Lower lobe of right lung (tissue), 2 donors: ENCODE data around the gene SFXN2. TPM values are rescaled to one million over a fixed set of nuclear protein-coding genes. Genes with fewer than 3 reads are reported as not detected.

Experiments
- ATAC-seq, 2 donors: fragments of 200-7000 bp; cut with Tn5 transposase; one replicate each; pipeline ENCODE4 v1.9.1; 2020 to 2022; ENCODE audit warnings: mild to moderate bottlenecking in 2 of 2, moderate library complexity in 2 of 2
- DNase-seq: peaks from one replicate; pipeline ENCODE4 v3.0.0-alpha.2; 2020
- H3K27ac ChIP-seq: fragments of 200-600 bp; one replicate; pipeline ENCODE4 v1.8.0; 2022
- H3K27me3 ChIP-seq: fragments of 200-600 bp; one replicate; pipeline ENCODE4 v1.8.0; 2022; ENCODE audit warnings: low read depth
- H3K36me3 ChIP-seq: fragments of 200-600 bp; one replicate; pipeline ENCODE4 v1.8.0; 2022; ENCODE audit warnings: mild to moderate bottlenecking
- H3K4me1 ChIP-seq: fragments of 200-600 bp; one replicate; pipeline ENCODE4 v1.8.0; 2022
- H3K4me3 ChIP-seq: fragments of 200-600 bp; one replicate; pipeline ENCODE4 v1.8.0; 2022; ENCODE audit warnings: mild to moderate bottlenecking
- H3K9me3 ChIP-seq: fragments of 200-600 bp; one replicate; pipeline ENCODE4 v1.8.0; 2022
- intact Hi-C: fragments of 100-400 bp; cut with DNase I; formaldehyde crosslinking; loops from one replicate; pipeline ENCODE4 v1.11.0; 2022
- total RNA-seq: library from RNA; stranded (reverse); fragmentation: NEBNext Ultra II Directional; extraction: Animal tissue kit (Norgen Biotek cat#: 25700); gene quantifications from one replicate; pipeline ENCODE4 v1.2.1, GENCODE V29; 2021
- TF ChIP-seq, protein P1 (sequence below): fragments of 200-600 bp; IDR thresholded peaks from one replicate; pipeline ENCODE4 v1.8.0; 2022; ENCODE audit warnings: antibody characterized with exemption, mild to moderate bottlenecking
- donor health status: DM: no; HTN: yes; CAD: no; lungs with severe emphysema.

Gene SFXN2
- total RNA-seq, 1 donor from 2014 or later, result 10.0 TPM

DNA sequence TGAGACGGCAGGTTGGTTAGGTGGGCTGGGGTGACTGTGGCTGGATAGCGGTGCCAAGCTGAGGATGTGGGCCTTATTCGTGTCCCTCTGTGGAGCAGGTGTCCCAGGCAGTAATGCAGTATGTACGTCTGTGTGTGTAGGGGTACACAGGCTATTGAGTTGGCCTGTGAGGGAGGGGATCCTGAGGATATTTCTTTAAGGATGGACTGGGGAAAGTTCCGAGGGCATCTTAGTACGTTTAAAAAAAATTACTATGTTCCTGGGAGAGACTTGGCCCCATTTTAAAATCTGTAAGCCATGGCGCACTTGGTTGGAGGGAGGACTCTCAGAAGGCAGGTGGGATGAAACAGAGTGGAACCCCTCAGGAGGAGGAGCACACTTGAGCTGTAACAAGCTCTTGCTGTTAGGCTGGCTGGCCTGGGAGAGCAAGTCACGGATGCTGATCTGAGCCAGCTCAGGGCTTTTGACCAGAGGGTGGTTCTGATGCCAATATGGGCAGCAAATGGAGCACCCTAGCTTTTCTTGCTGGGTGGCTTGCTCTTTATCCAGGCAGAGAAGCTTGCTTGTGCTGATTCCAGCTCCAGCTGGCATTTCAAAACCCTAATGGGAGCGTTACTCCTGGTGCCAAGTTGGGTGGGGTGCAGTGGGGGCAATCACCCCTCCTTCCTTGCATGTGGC is 30.1 kb downstream of the SFXN2 start:
- ATAC-seq (peak; percentile 41 to 53), DNase-seq (no peak)
- intact Hi-C loops, result no loop called here
- TF ChIP-seq, protein P1, sequence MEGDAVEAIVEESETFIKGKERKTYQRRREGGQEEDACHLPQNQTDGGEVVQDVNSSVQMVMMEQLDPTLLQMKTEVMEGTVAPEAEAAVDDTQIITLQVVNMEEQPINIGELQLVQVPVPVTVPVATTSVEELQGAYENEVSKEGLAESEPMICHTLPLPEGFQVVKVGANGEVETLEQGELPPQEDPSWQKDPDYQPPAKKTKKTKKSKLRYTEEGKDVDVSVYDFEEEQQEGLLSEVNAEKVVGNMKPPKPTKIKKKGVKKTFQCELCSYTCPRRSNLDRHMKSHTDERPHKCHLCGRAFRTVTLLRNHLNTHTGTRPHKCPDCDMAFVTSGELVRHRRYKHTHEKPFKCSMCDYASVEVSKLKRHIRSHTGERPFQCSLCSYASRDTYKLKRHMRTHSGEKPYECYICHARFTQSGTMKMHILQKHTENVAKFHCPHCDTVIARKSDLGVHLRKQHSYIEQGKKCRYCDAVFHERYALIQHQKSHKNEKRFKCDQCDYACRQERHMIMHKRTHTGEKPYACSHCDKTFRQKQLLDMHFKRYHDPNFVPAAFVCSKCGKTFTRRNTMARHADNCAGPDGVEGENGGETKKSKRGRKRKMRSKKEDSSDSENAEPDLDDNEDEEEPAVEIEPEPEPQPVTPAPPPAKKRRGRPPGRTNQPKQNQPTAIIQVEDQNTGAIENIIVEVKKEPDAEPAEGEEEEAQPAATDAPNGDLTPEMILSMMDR, result no peak
- Histone ChIP-seq H3K27me3 (no peaks in the 10 kb centered on the region), H3K9me3 (no peaks in the 10 kb centered on the region), H3K36me3 (no peaks in the 10 kb centered on the region), H3K4me1 (peaks cover 21% of the 10 kb centered on the region), H3K27ac (peak overlapping the region; percentile 88), H3K4me3 (peak overlapping the region; percentile 89)

DNA sequence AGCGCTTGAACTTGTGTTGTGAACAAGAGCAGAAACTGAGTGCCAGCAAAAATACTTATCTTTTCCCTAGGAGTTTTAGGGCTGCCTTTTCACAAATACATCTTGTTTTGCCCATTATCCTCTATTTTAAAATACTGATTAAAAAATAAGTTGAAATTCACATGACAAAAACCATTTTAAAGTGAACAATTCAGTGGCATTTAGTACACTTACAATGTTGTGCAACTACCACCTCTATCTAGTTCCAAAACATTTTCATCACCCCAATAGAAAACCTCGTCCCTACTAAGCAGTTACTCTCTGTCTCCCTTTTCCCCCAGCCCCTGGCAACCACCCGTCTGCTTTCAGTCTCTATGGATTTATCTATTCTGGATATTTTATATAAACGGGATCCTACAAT is 30.7 kb downstream of the SFXN2 start:
- Histone ChIP-seq H3K36me3 (no peaks in the 10 kb centered on the region), H3K4me1 (peaks cover 20% of the 10 kb centered on the region), H3K9me3 (no peaks in the 10 kb centered on the region), H3K27ac (peak overlapping the region; percentile 88), H3K4me3 (peak overlapping the region; percentile 89), H3K27me3 (no peaks in the 10 kb centered on the region)
- TF ChIP-seq, protein P1, result no peak
- intact Hi-C loops, result no loop called here
- no peak for DNase-seq
- ATAC-seq, result no peak

DNA sequence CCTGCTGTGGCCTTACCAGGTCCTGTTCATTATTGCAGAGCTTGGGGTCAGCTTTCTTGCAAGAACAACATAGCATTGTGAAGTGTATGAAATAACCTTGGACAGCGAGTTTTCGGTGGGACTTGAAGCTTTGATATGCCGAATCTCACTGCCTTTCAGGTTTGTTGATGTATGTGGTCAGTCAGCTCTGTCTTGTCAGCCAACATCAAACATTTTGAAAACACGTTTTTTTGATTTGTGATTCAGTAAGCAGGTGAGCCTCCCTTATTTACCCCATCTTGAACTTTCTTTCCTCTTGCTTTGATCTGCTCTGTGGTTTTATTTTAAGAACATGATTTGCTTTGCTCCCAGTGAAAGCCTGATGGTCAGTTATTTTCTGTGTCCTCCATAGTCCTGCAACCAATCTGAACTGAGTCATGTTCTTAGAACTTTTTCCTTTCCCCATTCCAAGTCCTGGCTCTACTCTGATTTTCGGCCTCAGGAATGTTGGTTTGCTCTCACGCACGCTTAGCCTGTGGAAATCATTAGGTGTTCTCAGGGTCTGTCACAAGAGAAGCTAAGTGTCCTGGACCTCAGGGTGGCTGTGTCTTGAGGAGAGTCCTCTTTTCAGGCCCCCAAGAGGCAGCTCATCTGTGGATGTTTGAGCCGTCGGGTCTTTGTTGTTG is 38.0 kb downstream of the SFXN2 start:
- no peaks in the 10 kb centered on the region for H3K36me3 ChIP-seq
- no peak overlapping the region for H3K4me3 ChIP-seq
- DNase-seq (no peak), ATAC-seq (peak; percentile 47 to 51)
- H3K27me3 ChIP-seq, result no peaks in the 10 kb centered on the region
- TF ChIP-seq, protein P1, result no peak
- H3K27ac ChIP-seq, result peak overlapping the region; percentile 59
- intact Hi-C loops, result loop anchor here (10.0 kb wide), 1 partner anchor 52 kb away; no protein-coding TSS in a partner anchor
- H3K4me1 ChIP-seq, result peaks cover 32% of the 10 kb centered on the region
- H3K9me3 ChIP-seq, result no peaks in the 10 kb centered on the region

DNA sequence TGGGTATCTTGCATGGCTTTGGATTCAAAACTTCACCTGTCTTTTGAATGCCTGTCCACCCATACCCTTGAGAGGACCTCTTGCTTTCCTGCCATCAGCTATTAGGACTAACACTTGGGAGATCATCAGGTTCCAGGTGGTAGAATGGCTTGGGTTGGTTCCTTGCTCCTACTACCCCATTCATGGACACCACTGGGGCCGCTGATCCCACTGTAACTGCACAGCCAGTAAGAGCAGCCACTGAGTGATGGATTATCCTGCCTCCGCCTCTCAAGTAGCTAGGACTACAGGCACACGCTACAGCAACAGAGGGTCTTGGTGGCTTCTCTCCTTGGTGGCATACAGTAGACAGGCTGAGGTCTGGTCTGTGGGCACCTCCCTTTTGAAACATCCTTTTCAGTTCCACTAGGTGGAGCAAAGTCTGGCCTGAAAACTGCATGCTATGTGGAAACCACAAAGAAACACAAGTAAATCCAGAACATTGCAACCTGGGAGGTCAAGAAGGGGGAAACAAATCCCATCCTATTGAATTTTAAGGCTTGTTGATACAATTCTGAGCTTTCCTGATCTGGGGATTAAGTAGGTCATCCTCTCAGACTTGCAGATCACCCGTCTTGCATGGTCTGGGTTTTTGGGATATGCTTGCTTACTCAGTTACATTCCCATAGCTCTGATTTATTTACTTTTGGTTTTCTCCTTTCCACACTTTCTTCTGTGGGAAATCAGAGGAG is 38.7 kb downstream of the SFXN2 start:
- TF ChIP-seq, protein P1, result peak; percentile 57
- Histone ChIP-seq H3K36me3 (no peaks in the 10 kb centered on the region), H3K4me1 (peaks cover 32% of the 10 kb centered on the region), H3K27me3 (no peaks in the 10 kb centered on the region), H3K27ac (peak overlapping the region; percentile 59), H3K4me3 (no peak overlapping the region), H3K9me3 (no peaks in the 10 kb centered on the region)
- no peak for DNase-seq
- ATAC-seq, result peak; percentile 80 to 82
- intact Hi-C loops, result loop anchor here (10.0 kb wide), 1 partner anchor 52 kb away; no protein-coding TSS in a partner anchor

DNA sequence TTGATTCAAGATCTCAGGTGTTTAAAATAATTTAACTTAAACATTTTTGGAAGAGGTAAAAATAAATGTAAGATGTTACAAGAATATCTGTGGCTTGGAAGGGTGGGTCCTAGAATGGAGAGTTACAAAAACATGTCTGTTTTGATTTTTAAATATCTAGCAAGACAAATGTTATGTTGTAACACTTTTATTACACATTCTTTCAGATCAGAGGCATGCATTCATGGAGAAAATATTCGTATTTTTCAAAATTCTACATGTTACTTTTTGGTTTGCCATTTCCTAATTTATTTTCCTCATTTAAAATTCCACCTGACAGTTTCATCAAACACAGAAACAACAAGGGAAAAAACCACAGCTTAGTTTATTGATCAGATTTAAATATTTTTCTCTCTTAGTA is 39.3 kb downstream of the SFXN2 start:
- Histone ChIP-seq H3K27ac (peak overlapping the region; percentile 59), H3K4me1 (peaks cover 38% of the 10 kb centered on the region), H3K36me3 (no peaks in the 10 kb centered on the region), H3K27me3 (no peaks in the 10 kb centered on the region), H3K9me3 (no peaks in the 10 kb centered on the region), H3K4me3 (no peak overlapping the region)
- DNase-seq (no peak), ATAC-seq (no peak)
- intact Hi-C loops, result loop anchor here (10.0 kb wide), 1 partner anchor 51 kb away; no protein-coding TSS in a partner anchor
- TF ChIP-seq, protein P1, result no peak
